Naive thymus-derived CD4-positive, alpha-beta T cell (primary cell): ENCODE results near the gene SV2C. TPM values are rescaled to one million over a fixed set of nuclear protein-coding genes. Genes with fewer than 3 reads are reported as not detected.
A peak's percentile ranks its signal among the peaks of the same experiment; 100 is the strongest.

ENCODE experiments used
- ATAC-seq: fragments of 150-1000 bp; cut with Tn5 transposase; 2 replicates; pipeline ENCODE4 v1.10.0; 2021; ENCODE audit warnings: mild to moderate bottlenecking, moderate library complexity
- CTCF ChIA-PET: fragments of 350-600 bp; sonication (Branson Sonifier 250); formaldehyde crosslinking; loops from one replicate; lab custom pipeline; 2021; ENCODE audit warnings: antibody characterized with exemption; lab: Charles Lee
- POLR2A ChIA-PET: fragments of 350-600 bp; sonication (Branson Sonifier 250); formaldehyde crosslinking; loops from one replicate; lab custom pipeline; 2021; ENCODE audit warnings: antibody characterized with exemption, inconsistent platforms; lab: Charles Lee
- DNase-seq, 9 donors: peaks; one replicate each; pipeline versions ENCODE4 v3.0.0 to v3.0.0-alpha.2; 2020 to 2022; ENCODE audit warnings: mixed read lengths in 1 of 9
- H3K27ac ChIP-seq: one replicate; pipeline ENCODE4 v1.7.0; 2013; ENCODE audit warnings: mild to moderate bottlenecking, low read depth, low read length, moderate library complexity
- H3K27me3 ChIP-seq, 2 donors: one replicate each; pipeline ENCODE4 v1.7.0; 2013; ENCODE audit warnings: low read length in 2 of 2, mild to moderate bottlenecking in 2 of 2, moderate library complexity in 2 of 2; ENCODE audit not compliant: control insufficient read depth in 2 of 2, insufficient read depth in 2 of 2
- H3K36me3 ChIP-seq, 3 experiments: 1 replicate in 2 of 3; 2 replicates in 1 of 3; pipeline ENCODE4 v1.7.0; 2013; ENCODE audit warnings: low read length in 3 of 3, mild to moderate bottlenecking in 3 of 3, moderate library complexity in 1 of 3; ENCODE audit not compliant: insufficient read depth in 3 of 3, control insufficient read depth in 2 of 3
- H3K4me1 ChIP-seq, 2 donors: one replicate each; pipeline ENCODE4 v1.7.0; 2013; ENCODE audit warnings: low read length in 2 of 2, mild to moderate bottlenecking in 2 of 2, moderate library complexity in 1 of 2; ENCODE audit not compliant: control insufficient read depth in 2 of 2, insufficient read depth in 2 of 2
- H3K4me3 ChIP-seq: 2 replicates; pipeline ENCODE4 v1.7.0; 2013; ENCODE audit warnings: mild to moderate bottlenecking, low read length
- H3K9me3 ChIP-seq, 3 experiments: 1 replicate in 2 of 3; 2 replicates in 1 of 3; pipeline ENCODE4 v1.7.0; 2013; ENCODE audit warnings: low read length in 3 of 3; ENCODE audit not compliant: control insufficient read depth in 2 of 3
- H3K27ac Mint-ChIP-seq, 9 donors: one replicate each; pipeline ENCODE4 v1.8.0; 2020 to 2022; ENCODE audit warnings: mixed read lengths in 9 of 9, mild to moderate bottlenecking in 8 of 9, moderate library complexity in 5 of 9, inconsistent platforms in 2 of 9
- H3K27me3 Mint-ChIP-seq, 5 donors: one replicate each; pipeline ENCODE4 v1.8.0; 2021 to 2022; ENCODE audit warnings: mixed read lengths in 5 of 5, mild to moderate bottlenecking in 1 of 5
- H3K36me3 Mint-ChIP-seq, 5 donors: one replicate each; pipeline ENCODE4 v1.8.0; 2020 to 2022; ENCODE audit warnings: mixed read lengths in 5 of 5, mild to moderate bottlenecking in 3 of 5, inconsistent platforms in 1 of 5
- H3K4me1 Mint-ChIP-seq, 7 donors: one replicate each; pipeline ENCODE4 v1.8.0; 2020 to 2022; ENCODE audit warnings: mixed read lengths in 7 of 7, mild to moderate bottlenecking in 3 of 7, inconsistent platforms in 1 of 7
- H3K4me3 Mint-ChIP-seq, 10 donors: one replicate each; pipeline ENCODE4 v1.8.0; 2020 to 2022; ENCODE audit warnings: mild to moderate bottlenecking in 10 of 10, mixed read lengths in 10 of 10, moderate library complexity in 6 of 10, inconsistent platforms in 2 of 10
- H3K9me3 Mint-ChIP-seq, 11 donors: one replicate each; pipeline ENCODE4 v1.8.0; 2020 to 2022; ENCODE audit warnings: mixed read lengths in 11 of 11, mild to moderate bottlenecking in 4 of 11, inconsistent platforms in 1 of 11, moderate library complexity in 1 of 11
- intact Hi-C, 2 donors: fragments of 100-400 bp; cut with micrococcal nuclease; formaldehyde crosslinking; loops; one replicate each; pipeline ENCODE4 v1.15.1; 2023
- polyA plus RNA-seq, 2 donors: library from polyadenylated mRNA; unstranded; fragments of 300-500 nt; fragmentation: Illumina TruSeq; gene quantifications; one replicate each; pipeline ENCODE4 v1.2.3, GENCODE V29; 2021
- total RNA-seq, 6 experiments: library from RNA in 5 of 6; stranded (reverse) in 5 of 6; gene quantifications; 1 replicate in 5 of 6; 2 replicates in 1 of 6; pipeline ENCODE4 v1.2.3 and lab custom pipeline; 2021 to 2026

SV2C gene
- total and polyA plus RNA-seq, 7 experiments from 2014 or later: not detected

GRCh38 chr5:76050134-76050533 lies 33.0 kb upstream of the SV2C start:
- peaks cover 0 to 4% (median 0%) of the 10 kb centered on the region in 5 donors for H3K36me3 Mint-ChIP-seq
- peaks cover 0 to 13% (median 2%) of the 10 kb centered on the region in 11 donors for H3K9me3 Mint-ChIP-seq
- Histone ChIP-seq H3K4me1 (no peaks in the 10 kb centered on the region), H3K27ac (no peak overlapping the region), H3K36me3 (no peaks in the 10 kb centered on the region), H3K4me3 (no peak overlapping the region), H3K27me3 (no peaks in the 10 kb centered on the region), H3K9me3 (no peaks in the 10 kb centered on the region)
- intact Hi-C loops: no loop called here
- peaks cover 23 to 34% (median 24%) of the 10 kb centered on the region in 5 donors for H3K27me3 Mint-ChIP-seq
- ChIA-PET POLR2A (no interaction called here), CTCF (no interaction called here)
- no peaks in the 10 kb centered on the region for H3K4me1 Mint-ChIP-seq
- DNase-seq (no peak), ATAC-seq (no peak)
- no peak overlapping the region for H3K27ac Mint-ChIP-seq
- H3K4me3 Mint-ChIP-seq: no peak overlapping the region

GRCh38 chr5:76062502-76063041 lies 20.6 kb upstream of the SV2C start:
- H3K4me1 Mint-ChIP-seq: no peaks in the 10 kb centered on the region
- Histone ChIP-seq H3K36me3 (no peaks in the 10 kb centered on the region), H3K4me1 (no peaks in the 10 kb centered on the region), H3K4me3 (no peak overlapping the region), H3K9me3 (no peaks in the 10 kb centered on the region), H3K27ac (no peak overlapping the region), H3K27me3 (no peaks in the 10 kb centered on the region)
- H3K27me3 Mint-ChIP-seq: peaks cover 15 to 37% (median 21%) of the 10 kb centered on the region in 5 donors
- ATAC-seq: no peak
- intact Hi-C loops: no loop called here
- no peak overlapping the region for H3K27ac Mint-ChIP-seq
- ChIA-PET POLR2A (no interaction called here), CTCF (interaction anchor here (0.5 kb wide), 1 partner anchor 174 kb away, joined by 3 read pairs; no protein-coding TSS in a partner anchor)
- no peak overlapping the region for H3K4me3 Mint-ChIP-seq
- no peaks in the 10 kb centered on the region for H3K36me3 Mint-ChIP-seq
- H3K9me3 Mint-ChIP-seq: peaks cover 0 to 2% (median 0%) of the 10 kb centered on the region in 11 donors
- no peak for DNase-seq

- ATAC-seq (no peak), DNase-seq (no peak)
- Histone ChIP-seq H3K4me3 (no peak overlapping the region), H3K36me3 (no peaks in the 10 kb centered on the region), H3K9me3 (no peaks in the 10 kb centered on the region), H3K27ac (no peak overlapping the region), H3K4me1 (no peaks in the 10 kb centered on the region), H3K27me3 (no peaks in the 10 kb centered on the region)
- H3K9me3 Mint-ChIP-seq: peaks cover 0 to 2% (median 0%) of the 10 kb centered on the region in 11 donors
- intact Hi-C loops: no loop called here
- peaks cover 0 to 4% (median 0%) of the 10 kb centered on the region in 5 donors for H3K36me3 Mint-ChIP-seq
- POLR2A ChIA-PET: no interaction called here
- peaks cover 15 to 39% (median 21%) of the 10 kb centered on the region in 5 donors for H3K27me3 Mint-ChIP-seq
- no peaks in the 10 kb centered on the region for H3K4me1 Mint-ChIP-seq
- H3K27ac Mint-ChIP-seq: no peak overlapping the region
- CTCF ChIA-PET: no interaction called here
- H3K4me3 Mint-ChIP-seq: no peak overlapping the region
These were observed 17.9 kb upstream of the SV2C start for GRCh38 chr5:76065258-76065657.

GRCh38 chr5:76069061-76069735 lies 14.0 kb upstream of the SV2C start:
- H3K9me3 ChIP-seq: no peaks in the 10 kb centered on the region
- Mint-ChIP-seq H3K9me3 (peaks cover 0 to 2% (median 0%) of the 10 kb centered on the region in 11 donors), H3K4me1 (no peaks in the 10 kb centered on the region), H3K36me3 (peaks cover 0 to 4% (median 0%) of the 10 kb centered on the region in 5 donors), H3K27me3 (peaks cover 25 to 47% (median 35%) of the 10 kb centered on the region in 5 donors), H3K27ac (no peak overlapping the region), H3K4me3 (no peak overlapping the region)
- no peaks in the 10 kb centered on the region for H3K27me3 ChIP-seq
- CTCF ChIA-PET: no interaction called here
- intact Hi-C loops: no loop called here
- H3K36me3 ChIP-seq: no peaks in the 10 kb centered on the region
- ATAC-seq: no peak
- no peak for DNase-seq
- no peak overlapping the region for H3K27ac ChIP-seq
- H3K4me3 ChIP-seq: no peak overlapping the region
- POLR2A ChIA-PET: no interaction called here
- no peaks in the 10 kb centered on the region for H3K4me1 ChIP-seq

- ATAC-seq (peak; percentile 61), DNase-seq (peak in 4 of 9 donors; percentile 8 to 13 (median 10))
- Mint-ChIP-seq H3K27me3 (peaks cover 51 to 73% (median 63%) of the 10 kb centered on the region in 5 donors), H3K9me3 (peaks cover 0 to 1% (median 0%) of the 10 kb centered on the region in 11 donors), H3K27ac (no peak overlapping the region), H3K4me1 (no peaks in the 10 kb centered on the region), H3K4me3 (no peak overlapping the region), H3K36me3 (peaks cover 0 to 2% (median 0%) of the 10 kb centered on the region in 5 donors)
- no peaks in the 10 kb centered on the region for H3K4me1 ChIP-seq
- CTCF ChIA-PET: interaction anchor here (0.6 to 1.3 kb wide), 3 partner anchors 101 to 462 kb away, joined by 4 to 5 read pairs (median 4); no protein-coding TSS in a partner anchor
- no peak overlapping the region for H3K27ac ChIP-seq
- H3K9me3 ChIP-seq: no peaks in the 10 kb centered on the region
- H3K4me3 ChIP-seq: no peak overlapping the region
- H3K36me3 ChIP-seq: no peaks in the 10 kb centered on the region
- intact Hi-C loops: loop anchor here (1.0 to 10.0 kb wide), 6 partner anchors 100 to 567 kb away; partner anchors contain the start of gene IQGAP2 (in 1 of the 2)
- POLR2A ChIA-PET: no interaction called here
- no peaks in the 10 kb centered on the region for H3K27me3 ChIP-seq
These were observed 8.6 kb upstream of the SV2C start for GRCh38 chr5:76074487-76075065.

GRCh38 chr5:76081811-76082771 lies 1.1 kb upstream of the SV2C start:
- Mint-ChIP-seq H3K9me3 (no peaks in the 10 kb centered on the region), H3K4me1 (peaks cover 16 to 36% (median 23%) of the 10 kb centered on the region in 7 donors), H3K36me3 (no peaks in the 10 kb centered on the region), H3K27me3 (peaks cover 70 to 89% (median 77%) of the 10 kb centered on the region in 5 donors), H3K27ac (no peak overlapping the region), H3K4me3 (peak overlapping the region; percentile 15 to 80 (median 66))
- ChIA-PET POLR2A (no interaction called here), CTCF (no interaction called here)
- intact Hi-C loops: loop anchor here in 1 of 2 donors (10.0 kb wide), 1 partner anchor 1563 kb away; no protein-coding TSS in a partner anchor
- ATAC-seq (no peak), DNase-seq (no peak)
- Histone ChIP-seq H3K27me3 (peaks cover 0 to 2% of the 10 kb centered on the region in 2 donors), H3K36me3 (no peaks in the 10 kb centered on the region), H3K4me3 (no peak overlapping the region), H3K27ac (no peak overlapping the region), H3K9me3 (no peaks in the 10 kb centered on the region), H3K4me1 (peaks cover 6 to 11% of the 10 kb centered on the region in 2 donors)
